Left hindlimb (tissue), 1 donor: ENCODE data around the gene DALRD3.
A peak's percentile ranks its signal among the peaks of the same experiment; 100 is the strongest.
"Not testable (repeated sequence)": the region's sequence is repeated elsewhere in the genome, so short reads cannot be mapped to it uniquely, and the experiment has no call there.

Experiments used
- DNase-seq: peaks from one replicate; pipeline ENCODE4 v3.0.0-alpha.2; 2018

The DALRD3 gene

DNA sequence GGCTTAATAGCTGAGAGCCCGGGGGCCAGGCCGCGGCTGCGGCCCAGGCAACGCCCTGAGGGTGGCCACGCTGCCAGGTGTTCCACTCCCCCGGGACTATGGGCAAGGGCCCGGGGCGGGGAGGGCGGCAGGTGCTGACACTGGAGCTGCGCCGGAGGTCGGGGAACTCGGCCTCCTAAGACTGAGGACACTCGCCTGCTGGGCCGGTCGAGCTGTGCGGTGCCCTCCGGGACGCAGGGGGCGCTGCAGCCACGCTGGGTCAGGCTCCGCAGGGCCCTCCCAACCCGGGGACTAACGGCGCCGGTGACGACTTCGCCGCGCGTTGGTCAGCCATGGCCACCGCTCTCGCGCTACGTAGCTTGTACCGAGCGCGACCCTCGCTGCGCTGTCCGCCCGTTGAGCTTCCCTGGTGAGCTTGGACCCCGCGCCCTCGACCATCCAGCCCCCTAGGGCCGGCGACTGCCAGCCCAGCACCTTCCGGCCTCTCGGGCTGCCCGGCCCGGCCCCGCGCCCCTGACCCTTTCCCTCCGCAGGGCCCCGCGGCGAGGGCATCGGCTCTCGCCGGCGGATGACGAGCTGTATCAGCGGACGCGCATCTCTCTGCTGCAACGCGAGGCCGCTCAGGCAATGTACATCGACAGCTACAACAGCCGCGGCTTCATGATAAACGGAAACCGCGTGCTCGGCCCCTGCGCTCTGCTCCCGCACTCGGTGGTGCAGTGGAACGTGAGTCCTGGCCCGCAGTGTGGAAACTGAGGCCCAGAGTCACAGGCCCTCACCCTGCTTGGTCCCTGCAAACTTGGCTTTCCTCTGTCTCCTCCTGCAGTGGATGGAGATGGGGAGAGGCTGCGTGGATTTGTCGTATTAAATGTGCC lies 3.7 kb upstream of the DALRD3 start, which contains the start of gene NDUFAF3:
TSS of gene NDUFAF3 (plus strand) at position 309 of the 875 bp plus-strand sequence. CDS start at position 333, 24 bp downstream.
- DNase-seq = peak; percentile 96

DNA sequence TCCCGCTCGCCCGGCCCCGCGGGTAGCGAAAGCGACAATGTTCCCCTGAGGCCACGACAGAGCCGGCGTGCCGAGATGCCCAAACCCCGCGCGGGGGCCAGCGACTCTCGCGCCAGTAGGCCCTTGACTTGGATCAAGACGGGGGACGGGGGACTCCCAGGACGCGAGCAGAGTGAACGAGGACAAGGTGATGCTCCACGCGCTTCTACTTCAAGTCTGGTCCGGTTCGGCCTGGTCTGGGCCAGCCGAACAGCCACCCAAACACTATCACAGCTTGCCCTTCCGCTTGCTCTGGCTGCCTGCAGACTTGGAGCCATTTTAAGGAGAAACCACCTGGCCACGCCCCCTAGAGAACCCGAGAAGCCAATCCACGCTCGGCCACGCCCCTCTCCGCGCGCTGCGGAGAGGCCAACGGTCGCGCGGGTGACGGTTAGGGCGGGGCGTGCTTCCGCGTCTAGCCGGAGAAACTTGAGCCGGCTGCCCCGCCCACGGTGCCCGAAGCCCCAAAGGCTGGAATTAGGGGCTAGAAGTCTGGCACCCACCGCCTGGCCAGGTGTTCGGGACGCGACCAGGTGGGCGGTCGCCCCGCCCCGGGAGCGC lies 2.9 kb upstream of the DALRD3 start:
- DNase-seq = peak; percentile 98

DNA sequence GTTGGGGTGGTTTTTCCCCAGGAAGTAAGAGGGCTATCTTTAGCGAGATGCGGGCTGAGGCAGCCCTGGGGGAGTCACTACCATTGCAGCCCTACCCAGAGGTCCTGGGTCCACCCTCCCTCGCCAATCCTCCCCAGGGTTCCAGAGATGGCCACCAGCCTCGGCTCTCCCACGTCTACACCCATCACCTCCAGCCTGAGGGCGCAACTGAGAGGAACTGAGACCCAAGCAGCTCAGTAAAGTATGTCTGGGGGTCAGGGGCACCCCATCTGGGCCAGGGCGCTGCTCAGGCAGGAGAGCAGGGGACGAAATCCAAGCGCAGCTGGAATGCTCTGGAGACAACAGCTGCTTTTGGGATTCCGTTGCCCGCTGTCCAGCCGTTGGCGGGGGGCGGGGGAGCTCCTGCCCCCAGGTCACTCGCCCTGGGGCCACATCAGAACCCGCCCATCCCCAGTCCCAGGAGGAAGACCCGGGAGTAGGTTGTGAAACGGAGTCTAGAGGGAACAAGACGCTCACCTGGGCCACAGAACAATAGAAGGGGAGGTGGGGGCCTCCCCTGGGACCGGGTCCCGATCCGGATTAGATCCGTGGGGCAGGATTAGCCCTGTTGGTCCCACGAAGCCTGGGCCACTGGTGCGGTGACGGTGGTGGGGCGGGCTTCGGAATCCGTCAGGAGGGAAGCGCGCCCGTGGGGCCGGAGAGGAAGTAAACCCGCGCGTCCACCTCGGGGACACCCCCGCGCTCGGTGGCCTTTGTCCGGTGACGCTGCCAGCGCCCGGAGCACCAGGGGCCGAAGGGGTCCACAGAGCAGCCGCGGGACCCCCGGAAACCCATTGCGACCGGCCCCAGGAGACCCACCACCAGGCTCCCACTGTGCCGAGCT lies 2.2 kb upstream of the DALRD3 start:
- peak; percentile 59 for DNase-seq

DNA sequence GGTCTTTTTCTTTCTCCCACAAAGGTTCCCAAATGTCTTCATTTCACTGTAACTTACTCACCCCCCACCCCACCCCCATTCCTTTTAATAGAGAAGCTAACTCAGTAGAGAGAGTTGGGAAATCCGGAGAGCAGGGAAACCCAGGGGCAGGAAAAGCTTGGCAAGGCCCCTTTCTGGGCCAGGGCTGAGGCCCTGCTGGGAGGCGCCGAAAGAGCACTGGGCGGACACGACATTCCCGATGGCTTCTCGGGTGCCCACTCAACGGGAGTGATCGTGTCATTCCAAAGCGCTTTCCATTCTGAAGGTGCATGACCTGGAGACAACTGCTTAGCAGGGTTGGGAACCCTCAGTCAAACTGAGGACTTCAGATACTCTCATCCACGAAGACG lies 1.6 kb upstream of the DALRD3 start:
- no peak for DNase-seq

DNA sequence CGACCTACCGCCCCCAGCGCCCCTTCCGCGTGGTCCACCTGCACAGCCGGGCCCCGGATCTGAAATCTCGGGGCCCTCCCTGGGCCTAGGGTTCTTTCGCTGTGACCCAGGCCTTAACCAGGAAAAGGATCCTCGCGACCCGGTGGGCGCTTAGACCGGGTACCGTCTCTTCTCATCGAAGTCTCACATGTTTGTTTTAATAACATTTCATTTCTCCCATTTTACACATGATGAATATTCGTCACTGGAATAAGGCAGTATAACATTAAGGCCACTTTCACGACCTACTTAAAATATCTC lies 277 bp upstream of the DALRD3 start:
- DNase-seq = no peak

DNA sequence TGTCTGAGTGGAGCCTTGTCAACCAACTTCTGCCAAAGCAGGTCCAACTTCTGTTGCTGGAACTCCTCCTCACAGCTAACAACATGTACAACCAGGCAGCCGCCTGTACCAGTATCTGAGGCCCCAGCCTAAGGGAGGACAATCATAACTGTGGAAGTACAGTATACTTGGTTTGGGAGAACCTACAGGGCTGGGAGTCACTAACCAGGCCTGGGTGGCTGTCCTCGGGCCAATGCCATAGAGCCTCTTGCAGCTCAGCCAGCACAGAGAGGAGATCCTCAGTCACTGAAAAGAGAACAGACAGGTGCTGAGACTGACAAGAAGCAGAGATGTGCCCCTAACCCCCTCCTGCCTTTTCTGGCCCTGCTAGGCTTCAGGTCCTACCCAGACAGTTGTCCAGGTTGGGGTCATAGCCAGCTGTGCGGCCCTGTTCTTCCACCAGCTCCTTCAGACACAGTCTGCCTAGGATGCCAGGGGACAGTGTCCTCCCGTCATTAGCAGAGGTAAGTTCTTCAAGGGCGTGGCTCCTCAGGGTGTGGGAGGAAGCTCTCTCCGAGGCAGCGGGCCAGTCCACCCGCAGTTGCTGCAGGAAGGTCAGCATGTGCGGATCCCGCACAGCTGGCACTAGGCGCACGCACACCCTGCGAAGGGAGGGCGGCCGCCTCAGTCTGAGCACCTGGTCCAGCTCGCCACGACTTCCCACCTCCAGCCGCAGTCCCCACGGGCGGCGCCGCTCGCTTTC lies 980 bp downstream of the DALRD3 start:
- no peak for DNase-seq

DNA sequence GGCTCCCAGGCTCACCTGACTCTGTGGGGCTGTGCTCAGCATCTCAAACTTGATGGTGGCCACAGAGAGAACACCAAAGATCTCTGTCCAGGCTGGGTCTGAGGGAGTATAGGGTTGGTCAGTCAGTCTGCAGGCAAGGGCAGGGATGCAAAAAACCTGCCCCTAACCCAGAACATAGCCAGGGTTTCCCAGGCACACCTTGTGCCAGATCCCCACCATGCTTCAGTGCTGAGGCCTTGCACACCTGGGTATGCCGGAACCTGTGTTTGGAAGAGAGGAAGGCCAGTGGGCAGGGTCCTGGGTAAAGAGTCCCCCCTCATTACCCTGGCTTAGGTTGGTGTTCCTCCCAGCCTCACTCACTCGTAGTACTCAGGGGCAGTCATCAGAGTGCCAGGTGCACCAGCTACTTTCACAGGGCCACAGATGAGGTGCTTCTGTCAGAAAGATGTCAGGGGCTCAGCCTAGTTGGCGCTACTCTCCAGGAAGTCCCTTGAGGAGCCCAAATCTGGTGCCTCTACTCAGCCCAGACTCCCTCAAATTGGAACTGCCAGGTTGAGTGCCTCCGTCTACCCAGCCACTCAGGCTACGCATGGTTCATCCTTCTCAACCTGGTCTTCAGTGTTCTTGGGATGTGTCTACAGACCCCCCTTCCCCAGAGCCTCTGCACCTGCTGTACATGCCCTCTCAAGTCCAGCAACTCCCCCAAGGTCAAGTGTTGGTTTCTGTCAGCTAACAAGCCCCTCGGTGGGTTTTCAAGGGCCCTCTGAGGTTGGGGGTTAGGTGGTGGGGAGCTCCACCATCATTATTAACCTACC lies 1.8 kb downstream of the DALRD3 start:
- no peak for DNase-seq

DNA sequence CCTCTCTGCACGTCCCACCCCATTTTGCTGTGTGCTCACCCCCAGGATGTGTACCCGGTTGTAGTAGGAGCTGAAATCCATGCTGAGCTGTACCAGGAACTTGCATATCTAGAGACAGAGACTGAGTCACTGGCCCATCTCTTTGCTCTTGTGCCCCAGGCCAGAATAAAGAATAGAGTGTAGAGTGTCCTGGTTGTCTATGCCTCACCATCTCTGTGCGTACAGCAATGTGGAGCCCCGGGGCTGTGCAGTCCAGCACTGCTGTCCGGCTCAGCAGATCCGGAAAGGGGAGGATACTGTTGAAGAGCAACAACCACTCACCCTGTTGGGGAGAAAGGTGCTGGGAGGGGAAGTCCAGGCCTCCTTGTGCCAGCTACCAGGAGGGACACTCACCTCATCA lies 2.6 kb downstream of the DALRD3 start:
- DNase-seq = no peak

DNA sequence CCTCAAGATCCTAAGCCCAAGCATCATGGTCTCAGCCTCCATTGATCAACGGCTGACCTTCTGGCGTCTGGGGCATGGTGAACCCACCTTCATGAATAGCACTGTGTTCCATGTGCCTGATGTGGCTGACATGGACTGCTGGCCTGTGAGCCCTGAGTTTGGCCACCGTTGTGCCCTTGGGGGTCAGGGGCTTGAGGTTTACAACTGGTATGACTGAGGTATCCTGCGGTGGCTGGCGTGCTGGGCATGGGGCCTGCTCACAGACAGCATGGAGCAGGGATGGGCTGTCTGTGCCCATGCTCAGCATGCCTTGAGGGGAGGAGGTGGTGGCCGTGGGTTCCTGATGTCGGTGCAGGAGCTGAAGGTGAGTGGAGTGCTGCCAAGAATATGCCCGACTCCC lies 3.3 kb downstream of the DALRD3 start:
- DNase-seq = no peak

DNA sequence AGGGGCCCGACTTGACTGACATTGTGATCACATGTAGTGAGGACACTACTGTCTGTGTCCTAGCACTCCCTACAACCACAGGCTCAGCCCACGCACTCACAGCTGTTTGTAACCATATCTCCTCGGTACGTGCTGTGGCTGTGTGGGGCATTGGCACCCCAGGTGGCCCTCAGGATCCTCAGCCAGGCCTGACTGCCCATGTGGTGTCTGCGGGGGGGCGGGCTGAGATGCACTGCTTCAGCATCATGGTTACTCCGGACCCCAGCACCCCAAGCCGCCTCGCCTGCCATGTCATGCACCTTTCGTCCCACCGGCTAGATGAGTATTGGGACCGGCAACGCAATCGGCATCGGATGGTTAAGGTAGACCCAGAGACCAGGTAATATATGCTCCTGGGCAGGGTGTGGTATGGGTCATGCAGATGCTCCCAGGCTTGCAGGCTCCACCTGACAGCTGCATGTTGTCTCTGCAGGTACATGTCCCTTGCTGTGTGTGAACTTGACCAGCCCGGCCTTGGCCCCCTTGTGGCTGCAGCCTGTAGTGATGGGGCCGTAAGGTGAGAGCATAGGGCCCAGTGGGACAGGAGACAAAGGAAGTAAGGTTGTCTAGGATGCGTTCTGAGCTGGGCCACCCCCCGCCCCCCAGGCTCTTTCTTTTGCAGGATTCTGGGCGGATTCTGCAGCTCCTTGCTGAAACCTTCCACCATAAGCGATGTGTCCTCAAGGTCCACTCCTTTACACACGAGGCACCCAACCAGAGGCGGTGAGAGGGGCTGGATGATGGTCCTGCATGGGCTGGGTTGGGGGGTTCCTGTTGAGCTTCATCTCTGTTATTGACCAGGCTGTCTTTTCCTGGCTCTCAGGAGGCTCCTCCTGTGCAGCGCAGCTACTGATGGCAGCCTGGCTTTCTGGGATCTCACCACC lies 4.4 kb downstream of the DALRD3 start:
- peak; percentile 31 for DNase-seq

DNA sequence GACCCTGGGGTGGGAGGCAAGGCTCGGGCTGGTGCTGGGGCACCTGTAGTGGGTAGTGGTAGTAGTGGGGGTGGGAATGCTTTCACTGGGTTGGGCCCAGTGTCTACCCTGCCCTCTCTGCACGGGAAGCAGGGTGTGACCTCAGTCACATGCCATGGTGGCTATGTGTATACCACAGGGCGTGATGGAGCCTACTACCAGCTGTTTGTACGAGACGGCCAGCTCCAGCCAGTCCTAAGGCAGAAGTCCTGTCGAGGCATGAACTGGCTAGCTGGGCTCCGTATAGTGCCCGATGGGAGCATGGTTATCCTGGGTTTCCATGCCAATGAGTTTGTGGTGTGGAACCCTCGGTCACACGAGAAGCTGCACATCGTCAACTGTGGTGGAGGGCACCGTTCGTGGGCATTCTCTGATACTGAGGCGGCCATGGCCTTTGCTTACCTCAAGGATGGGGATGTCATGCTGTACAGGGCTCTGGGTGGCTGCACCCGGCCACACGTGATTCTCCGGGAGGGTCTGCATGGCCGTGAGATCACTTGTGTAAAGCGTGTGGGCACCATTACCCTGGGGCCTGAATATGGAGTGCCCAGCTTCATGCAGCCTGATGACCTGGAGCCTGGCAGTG lies 5.2 kb downstream of the DALRD3 start:
- peak; percentile 20 for DNase-seq

DNA sequence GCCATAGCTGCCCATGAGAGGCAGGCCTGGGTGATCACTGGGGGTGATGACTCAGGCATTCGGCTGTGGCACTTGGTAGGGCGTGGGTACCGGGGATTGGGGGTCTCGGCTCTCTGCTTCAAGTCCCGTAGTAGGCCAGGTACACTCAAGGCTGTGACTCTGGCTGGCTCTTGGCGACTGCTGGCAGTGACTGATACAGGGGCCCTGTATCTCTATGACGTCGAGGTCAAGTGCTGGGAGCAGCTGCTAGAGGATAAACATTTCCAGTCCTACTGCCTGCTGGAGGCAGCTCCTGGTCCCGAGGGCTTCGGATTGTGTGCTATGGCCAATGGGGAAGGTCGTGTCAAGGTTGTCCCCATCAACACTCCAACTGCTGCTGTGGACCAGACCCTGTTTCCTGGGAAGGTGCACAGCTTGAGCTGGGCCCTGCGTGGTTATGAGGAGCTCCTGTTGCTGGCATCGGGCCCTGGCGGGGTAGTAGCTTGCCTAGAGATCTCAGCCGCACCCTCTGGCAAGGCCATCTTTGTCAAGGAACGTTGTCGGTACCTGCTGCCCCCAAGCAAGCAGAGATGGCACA lies 5.9 kb downstream of the DALRD3 start:
- peak; percentile 25 for DNase-seq

DNA sequence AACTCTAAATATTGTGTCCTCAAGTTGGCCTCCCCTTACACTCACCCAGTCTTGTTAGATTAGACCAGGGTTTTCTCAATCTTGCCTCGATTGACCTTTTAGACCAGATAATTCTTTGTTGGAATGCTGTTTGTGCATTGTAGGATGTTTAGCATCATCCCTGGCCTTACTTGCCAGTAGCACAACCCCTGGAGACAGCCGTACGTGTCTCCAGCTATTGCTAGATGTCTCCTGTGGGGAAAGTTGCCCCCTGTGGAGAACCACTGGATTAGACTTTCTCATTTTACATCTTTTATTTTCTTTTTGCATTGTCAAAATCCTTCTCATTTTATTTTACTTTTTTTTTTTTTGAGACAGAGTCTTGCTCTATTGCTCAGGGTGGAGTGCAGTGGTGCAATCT lies 9.0 kb downstream of the DALRD3 start:
- DNase-seq = no peak

DNA sequence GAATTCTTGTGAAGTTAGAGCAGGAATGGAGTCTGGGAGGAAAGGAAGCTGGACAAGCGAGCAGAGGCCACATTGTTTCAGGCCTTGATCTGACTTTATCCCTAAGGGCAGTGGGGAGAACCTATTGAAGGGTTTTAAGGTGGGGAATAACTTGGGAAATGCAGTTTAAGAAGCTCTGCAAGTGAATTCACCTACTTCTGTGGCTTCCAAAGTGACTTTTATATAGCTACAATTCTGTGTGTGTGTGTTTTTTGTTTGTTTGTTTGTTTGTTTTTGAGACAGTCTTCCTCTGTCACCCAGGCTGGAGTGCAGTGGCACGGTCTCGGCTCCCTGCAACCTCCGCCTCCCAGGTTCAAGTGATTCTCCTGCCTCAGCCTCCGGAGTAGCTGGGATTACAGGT lies 9.8 kb downstream of the DALRD3 start:
- not testable (repeated sequence) for DNase-seq

DNA sequence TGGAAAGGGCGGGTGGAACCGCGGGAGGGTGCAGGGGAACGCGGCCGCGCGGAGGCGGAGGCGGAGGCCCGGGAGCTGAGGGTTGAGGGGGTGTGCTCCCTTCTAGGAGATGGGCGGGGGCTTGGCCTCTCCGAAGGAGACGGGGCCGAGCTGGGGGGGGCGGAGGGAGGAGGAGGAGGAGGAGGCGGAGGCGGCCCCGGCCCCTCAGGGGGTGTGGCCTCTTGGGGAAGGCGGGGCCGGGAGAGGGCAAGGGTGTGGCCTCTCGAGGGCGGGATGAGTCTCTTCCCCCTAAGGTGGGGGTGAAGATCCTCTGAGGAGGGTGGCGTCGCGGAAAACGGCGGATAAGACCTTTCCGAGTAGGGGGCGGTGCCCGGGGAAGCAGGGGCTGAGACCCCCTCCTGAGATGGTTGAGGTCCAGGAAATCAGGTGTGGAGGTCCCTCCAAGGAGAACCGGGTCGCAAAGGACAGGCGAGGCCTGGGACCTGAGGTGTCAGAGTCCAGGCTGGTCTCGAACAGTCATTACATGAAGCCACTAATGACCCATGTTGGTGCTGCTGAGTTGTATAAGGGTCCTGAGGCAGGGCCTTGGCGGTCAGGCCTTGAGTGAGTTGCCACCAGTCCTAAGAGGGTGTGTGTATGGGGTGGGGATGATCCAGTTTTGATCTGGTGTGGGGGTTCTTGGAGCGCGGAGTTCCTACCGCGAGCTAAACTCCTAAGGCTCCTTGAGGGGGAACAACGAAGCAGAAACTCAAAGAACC lies 10.4 kb downstream of the DALRD3 start:
- peak; percentile 93 for DNase-seq

DNA sequence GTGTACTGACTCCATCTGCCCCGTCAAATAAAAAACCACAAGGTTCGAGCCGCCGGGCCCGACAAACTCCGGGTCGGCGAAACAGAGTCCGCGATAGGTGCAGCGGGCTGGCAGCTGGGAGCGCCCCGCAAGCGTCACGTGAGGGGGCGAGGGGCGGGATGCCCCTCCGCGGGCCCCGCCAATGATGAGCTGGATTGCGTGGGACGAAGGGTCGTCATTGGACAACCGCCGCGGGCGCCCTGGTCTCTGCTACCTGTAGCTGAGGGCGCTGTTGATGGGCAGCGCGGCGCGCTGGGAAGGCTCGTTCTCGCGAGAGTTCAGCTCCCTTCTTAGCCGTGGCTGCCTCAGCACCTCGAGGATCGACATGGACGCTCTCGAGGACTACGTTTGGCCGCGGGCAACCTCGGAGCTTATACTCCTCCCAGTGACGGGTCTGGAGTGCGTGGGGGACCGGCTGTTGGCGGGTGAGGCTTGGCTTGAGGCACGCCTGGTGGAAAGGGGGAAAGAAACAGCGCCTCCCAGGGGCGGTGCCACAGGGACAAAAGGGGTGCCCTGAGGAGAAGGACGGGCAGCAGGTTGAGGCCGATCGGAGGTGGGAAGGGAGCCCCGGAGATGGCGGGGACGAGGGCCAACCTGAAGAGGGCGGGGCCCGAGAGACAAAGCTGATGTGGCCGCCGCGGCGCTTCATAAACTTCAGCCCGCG lies 11.2 kb downstream of the DALRD3 start, which contains the start of gene WDR6:
TSS of gene WDR6 (plus strand) at position 324 of the 703 bp plus-strand sequence. CDS start at position 365, 41 bp downstream.
- peak; percentile 97 for DNase-seq

DNA sequence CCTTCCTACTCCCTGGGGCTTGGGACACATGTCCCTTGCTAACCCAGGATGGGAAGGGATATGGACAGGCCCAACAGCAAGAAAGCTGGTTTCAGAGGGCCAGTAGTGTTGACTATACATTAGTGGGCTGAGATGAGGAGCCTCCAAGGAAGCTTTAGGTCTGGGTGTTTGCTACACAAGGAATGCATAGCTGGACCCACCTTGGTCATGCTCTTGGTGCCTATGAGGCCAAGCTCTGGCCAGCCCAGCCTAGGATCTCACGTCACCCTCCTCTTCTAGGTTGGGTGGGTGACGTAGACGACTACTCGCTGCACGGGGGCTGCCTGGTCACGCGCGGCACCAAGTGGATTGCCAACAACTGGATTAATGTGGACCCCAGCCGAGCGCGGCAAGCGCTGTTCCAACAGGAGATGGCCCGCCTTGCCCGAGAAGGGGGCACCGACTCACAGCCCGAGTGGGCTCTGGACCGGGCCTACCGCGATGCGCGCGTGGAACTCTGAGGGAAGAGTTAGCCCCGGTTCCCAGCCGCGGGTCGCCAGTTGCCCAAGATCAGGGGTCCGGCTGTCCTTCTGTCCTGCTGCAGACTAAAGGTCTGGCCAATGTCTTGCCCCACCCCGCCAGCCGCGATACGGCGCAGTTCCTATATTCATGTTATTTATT lies 11.8 kb downstream of the DALRD3 start:
- peak; percentile 67 for DNase-seq

DNA sequence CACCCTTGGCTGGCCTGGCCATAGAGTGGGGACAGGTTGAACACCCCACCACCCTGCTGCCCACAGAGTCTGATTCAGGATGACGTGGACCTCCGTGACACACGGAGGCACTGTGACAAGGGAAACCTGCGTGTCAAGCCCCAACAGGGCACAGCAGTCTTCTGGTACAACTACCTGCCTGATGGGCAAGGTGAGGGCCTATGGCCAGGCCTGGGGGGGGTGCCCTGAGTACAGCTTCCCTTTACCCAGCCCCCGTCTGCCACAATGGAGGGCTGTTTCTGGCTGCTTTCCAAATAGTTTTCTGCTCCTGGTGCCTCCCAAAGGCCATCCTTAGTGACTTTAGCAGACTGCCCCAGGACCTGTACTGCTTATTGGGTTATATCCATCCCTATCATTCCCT lies 12.4 kb downstream of the DALRD3 start:
- DNase-seq = no peak
